GM19438 (cell line): Measurements from ENCODE around the gene NXPH3.

Experiments used
- ATAC-seq: cut with Tn5 transposase; IDR thresholded peaks from one replicate; pipeline ENCODE4 v1.9.1; 2021; ENCODE audit warnings: low read depth; ENCODE audit not compliant: unreplicated experiment

NXPH3 gene

DNA sequence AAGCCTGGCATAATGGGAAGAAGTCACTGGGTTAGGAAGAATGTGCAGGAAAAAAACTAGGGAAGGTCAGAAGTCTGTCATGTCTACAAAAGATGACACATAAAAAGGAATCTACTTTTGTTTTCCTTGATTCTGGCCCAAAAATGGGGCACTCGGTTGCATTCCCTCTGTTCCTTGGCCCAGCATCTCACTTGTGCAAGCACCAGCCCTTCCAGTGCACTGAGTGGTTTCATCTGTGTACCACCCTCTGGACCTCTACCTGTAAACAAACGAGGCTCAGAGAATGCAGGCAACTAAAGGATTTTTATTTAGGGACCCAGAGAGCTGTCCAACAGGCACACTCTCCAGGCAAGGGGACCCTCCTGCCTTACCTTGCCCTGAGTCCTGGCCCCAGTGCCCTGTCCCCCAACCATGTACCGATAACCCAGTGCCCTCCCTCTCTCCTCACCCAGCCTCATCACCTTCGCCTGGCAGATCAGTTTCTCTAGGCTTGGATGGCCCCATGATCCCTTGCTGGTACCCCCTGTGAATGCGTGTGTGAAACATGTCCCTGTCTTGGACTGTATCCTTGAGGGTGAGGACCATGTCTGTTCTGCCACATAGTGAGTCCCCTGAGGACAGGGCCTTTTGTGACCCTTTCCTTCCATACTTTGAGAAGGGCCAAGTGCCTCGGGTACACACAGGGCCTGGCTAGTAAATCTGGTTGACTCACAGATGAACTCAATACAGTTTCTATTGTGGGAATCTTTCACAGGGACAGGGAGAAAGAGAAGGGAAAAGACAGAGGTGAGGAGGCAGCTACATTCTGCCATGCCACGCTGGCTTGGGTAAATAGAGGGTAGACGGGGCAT lies 13.3 kb downstream of the NXPH3 start:
- no peak for ATAC-seq

DNA sequence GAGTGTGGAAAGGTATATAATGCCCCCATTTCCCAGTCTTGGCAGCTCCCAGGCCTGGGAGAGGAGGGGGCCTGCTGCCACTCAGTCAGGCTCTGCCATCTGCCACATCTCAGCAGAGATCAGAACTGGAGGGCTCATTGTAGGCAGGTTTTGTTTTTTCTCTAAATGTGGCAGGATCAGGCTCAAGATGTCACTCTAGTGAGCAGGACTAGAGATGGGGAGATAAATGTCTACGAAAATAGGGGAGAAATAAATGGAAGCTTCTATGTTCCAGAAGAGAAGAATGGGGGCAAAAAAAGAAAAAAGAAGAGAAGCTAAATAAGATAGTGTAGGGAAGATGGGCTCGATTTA lies 13.9 kb downstream of the NXPH3 start:
- ATAC-seq, result no peak

DNA sequence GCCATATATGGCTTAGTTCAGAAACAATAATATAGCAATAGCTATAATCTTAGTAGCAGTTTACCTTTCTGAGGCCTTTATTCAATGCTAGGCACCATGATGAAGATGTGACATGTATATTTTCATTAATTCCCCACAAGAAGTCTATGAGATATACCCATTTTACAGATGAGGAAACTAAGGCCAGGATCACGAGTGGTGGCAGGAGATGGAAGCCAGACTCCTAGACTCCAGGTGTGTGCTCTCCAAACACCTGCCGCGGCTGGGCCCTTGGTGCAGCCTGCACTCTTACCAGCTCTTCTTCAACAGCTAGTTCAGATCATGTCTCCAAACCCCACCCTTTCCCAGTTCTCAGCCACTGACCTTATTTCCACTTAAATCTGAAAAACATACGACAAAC lies 15.2 kb downstream of the NXPH3 start:
- ATAC-seq, result no peak

DNA sequence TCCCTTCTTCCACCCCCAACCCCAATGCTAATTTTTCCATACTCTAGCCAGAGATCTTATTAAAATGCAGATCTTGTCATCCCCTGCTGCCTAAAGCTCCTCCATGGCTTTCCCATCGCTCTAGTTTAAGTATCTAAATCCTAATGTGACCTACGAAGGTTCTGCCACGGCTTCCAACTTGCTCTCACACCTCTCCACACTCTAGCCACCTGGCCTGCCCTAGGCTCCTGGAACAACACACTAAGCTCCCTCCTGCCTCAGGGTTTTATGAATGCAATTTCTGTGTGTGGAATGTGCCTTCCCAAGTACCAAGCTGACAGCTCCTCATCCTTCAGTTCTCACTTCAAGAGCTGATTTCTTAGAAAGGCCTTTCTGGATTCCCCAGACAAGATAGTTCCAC lies 16.6 kb downstream of the NXPH3 start:
- no peak for ATAC-seq

DNA sequence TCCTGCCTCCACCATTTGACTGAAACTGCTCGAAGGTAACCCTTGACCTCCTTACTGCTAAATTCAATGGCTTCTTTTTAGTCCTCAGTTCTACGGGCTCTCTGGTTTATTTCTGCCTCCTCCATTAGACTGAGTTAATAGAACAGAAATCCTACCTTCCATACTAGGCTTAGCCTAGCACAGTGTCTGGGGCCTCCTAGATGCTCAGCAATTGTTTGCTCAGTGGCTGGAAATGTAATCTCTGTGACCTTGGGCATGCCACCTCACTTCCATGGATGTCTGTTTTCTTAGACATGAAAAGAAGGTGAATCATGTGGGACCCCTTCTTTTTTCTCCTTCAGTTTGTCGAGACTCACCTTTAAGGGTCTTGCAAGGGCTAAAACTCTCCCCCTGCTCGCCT lies 19.7 kb downstream of the NXPH3 start:
- no peak for ATAC-seq

DNA sequence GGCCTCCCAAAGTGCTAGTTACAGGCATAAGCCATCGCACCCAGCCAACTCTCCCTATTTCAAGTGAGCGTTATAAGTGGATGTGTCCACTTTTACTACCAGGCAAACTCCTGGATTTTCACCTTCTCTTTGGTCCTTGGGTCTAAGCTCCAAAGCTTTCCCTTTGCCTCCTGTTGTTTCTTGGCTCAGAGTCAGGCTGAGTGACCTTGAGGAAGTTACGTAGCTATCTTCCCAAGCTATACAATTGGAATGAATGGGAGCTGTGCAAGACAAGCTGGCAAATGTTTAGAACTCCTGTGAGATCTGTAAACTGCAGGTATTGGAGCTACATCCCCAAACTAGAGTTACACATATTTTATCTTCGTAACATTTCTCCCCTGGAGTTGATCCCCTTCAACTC lies 20.3 kb downstream of the NXPH3 start:
- ATAC-seq, result no peak

DNA sequence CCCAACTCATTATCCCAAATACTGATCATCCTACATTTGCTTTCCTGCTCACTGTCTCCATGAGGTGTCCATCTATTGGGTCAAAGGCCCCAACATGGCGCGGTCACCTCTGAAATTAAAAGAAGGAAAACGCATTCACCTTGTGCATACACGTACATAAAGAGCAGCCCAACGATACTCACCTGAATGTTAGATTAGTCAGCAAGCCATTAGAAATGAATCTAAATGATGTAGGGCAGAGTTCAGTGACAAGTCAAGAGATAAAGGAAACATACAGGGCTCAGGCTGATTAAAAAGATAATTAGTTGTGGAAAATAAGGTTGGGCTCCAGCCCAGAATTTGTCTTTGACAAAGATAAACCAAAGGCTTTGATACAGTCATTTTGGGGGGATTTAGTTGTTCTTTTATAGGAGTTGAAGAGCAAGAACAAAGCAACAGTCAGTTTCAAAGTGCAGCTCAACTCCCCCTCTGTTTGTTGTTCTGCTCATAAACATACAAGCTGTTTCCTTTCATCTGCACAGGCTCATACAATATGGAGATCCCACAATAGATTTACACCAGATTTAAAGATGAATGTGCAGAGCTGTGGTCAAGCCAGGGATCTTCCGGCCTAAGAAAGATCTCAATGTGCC lies 21.1 kb downstream of the NXPH3 start:
- ATAC-seq, result no peak

DNA sequence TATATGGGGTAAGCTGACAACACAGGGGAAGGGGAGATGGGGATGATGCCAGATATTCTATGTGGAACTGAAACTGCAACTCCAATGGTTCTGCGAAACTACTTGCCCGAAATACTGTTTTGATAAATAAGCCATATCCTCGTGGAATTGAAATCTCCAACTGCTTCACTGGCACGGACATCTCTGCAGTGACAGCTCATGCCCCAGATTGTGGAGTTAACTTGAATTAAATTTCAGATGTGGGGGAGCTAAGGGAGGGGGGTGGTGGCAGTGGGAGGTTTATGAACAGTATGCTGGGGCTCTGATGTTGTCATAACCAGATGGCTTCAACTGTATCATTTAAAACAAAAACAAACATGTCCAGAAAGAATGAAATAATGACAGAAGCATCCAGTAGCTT lies 21.8 kb downstream of the NXPH3 start:
- no peak for ATAC-seq

DNA sequence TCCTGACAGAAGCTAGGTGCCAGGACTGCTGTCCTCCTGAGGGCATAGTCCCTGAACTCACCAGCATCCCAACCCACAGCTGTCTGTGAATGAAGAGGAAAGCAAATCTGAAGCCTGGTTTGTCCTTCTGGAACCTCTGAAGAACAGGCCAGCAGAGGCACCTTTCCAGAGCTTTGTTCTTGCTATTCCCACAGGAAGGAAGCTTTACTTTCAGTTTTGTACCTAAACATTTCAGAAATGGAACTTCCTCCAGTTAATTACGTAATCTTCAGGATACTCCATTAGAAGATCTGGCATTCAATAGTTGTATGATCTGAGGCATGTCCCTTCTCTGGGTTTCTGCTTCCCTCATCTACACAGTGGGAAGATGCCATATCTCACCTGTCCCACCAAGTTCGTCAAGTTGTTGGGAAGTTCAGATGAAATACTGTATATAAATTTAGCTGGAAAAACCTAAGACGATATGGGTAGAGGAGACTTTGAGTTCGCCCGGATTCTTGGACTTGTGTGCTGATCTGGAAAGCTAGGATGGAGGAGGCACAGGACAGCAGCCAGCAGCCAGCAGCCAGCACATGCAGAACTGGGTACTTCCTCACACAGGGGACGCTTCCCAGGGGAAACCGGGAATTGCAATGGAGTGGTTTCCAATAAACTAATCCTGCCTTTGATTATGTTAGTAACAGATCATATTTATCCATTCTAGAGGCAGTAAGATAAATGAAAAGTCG lies 22.4 kb downstream of the NXPH3 start:
- ATAC-seq, result no peak

DNA sequence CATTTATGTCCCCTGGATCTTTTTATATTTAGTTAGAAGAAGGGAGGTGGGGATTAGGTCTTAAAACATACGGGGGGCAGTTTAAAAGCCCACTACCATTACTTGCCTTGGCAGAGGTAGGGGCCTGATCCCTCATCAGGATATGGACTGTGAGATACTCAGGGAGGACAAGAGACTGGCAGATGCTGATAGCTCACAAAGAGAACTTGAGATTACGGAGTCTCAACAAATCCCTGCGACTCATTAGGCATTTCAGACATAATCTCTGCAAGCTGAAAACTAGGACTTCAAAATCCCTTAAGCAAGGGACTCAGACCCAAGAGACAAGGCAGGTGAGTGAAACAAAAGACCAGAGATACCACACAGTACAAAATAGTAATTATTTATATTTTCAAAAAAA lies 23.2 kb downstream of the NXPH3 start:
- no peak for ATAC-seq

DNA sequence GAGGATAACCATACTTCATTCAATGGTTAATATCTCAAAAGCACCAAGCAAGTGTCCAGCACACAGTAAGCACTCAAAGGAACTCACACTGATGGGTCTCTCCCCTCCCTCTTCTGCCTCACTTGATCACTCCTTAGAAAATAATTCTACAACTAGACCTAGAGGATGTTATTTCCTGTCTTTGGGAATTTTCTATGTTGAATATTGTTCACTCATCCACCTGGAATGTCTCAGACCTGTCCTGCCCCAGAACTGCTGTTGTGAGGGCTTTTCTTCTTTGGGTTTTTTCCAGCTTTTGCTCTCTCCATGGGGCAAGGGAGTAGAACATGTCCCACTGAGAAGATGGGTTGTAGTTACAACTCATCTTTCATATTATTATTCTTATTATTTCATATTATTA lies 25.3 kb downstream of the NXPH3 start:
- no peak for ATAC-seq

DNA sequence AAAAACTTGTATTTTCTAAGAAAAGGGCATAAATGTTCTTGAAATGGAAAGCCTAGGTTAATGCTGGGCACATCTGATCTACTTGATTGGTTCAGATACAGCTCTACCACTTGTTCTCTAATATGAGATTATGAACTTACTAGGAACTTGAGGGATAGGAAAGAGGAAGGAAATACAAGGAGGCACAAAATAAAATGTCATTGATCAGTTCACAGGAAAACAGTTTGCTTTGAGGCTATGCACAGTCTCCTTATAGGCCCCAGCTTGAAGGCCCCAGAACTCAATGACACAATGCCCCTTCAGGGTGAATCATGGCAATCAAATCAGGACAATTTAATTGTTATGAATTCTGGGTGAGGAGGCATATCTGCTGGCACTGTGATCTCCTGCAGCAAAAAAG lies 27.1 kb downstream of the NXPH3 start:
- no peak for ATAC-seq

DNA sequence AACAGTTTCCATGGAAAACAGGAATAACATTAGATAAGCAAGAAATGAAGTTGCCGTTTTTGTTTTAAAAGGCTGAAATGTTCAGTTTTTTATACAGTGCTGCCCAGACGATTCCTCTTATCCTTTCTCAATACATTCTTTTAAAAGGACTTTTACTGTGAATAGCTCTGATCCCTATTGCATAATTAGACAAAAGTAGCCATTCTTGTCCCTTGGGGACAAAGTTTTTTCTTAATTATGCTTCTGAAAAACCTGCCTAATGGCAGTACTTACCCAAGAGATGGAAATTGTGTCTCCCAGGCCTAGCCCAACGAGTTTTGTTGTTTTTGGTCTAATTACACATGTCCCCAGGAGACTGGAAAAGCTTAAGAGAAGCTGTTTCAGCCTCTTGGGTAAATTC lies 27.6 kb downstream of the NXPH3 start:
- no peak for ATAC-seq

DNA sequence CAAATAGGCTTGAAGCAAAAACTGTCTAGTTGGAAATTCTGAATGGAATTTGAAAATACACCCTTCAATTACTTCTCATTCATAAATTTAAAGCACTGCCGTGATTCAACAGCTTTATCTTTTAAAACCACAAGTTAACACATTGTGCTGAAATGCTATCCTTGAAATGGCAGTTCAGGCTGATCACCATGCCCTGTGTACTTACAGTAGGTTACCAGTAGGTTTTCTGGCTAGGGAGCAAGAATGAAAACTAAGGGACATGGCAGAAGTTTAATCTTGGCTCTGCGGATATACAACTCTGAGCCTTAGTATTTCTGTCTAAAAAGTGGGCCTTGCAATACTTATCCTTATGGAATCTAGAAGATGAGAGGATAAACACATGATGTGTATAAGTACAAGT lies 28.0 kb downstream of the NXPH3 start:
- ATAC-seq, result no peak

DNA sequence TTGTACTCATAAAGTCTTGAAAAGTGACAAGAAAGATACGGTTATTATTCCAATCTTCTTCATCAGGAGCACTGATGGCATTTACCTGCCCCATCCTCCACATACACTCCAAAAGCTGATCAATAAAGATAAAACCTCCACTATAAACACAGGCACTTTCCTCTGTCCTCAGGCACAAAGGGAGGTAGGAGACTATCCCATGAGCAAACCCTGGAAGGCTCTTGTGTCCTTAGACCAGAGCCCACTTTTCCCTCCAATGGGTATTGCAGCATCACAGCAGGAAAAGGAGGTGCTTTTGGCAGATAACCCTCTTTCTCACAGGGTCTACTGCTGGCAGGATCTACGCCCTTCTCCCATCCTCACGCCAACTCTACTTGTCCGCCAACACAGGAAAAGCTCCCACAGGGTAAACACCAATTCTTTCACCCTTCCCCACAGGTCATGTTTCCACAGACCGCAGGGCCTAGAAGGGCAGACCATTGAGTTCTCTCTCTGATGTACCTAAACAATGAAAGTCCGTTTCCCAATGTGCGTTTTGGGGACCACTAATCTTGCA lies 28.7 kb downstream of the NXPH3 start:
- ATAC-seq, result no peak

DNA sequence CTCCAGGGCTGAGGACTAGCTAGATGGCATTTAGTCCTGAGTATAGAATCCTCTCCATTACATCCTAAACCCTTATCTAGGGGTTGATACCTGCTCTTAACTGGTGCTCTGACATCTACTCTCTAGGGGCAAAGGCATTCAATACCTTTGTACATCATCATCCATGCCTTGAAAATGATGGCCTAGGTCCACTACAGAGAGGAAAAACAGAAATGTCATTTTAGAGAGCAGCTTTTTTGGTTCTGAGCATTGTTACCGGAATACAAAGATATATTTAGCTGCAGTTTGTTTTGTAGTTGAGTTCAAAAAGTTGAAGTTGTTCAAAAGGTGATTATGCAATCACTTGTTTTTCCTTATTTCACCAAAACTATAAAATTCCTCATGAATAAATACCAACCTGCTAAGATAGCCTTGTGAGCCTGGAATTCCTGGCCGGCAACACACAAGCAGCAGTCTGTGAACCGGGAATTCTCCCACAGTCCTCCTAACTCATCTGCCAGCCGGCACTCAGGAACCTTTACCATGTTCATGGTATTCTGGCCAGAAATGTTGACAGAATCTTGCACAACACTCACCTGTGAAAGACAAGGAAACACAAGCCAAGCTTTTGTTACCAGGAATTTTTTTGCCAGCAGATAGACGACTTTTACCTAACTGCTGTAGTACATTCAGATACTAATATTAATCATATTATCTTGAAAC lies 35.4 kb downstream of the NXPH3 start:
- ATAC-seq, result no peak

DNA sequence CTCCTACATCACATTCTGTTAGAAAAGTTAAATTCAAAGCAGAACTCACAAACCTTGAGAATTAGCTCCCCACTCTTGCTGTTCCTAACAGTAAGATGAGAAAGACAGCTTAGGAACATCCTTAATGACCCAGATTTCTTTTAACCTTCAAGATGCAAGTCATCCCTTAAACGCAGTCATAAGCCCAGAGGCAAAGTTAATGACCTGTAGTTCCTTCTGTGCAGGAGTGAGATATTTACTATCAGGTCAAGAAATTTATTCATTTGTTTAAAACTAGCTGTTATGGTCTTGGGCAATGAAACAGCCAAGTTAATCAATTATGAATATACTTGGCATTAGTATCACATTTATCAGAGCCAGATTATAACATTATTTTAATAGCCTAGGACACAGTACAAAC lies 37.1 kb downstream of the NXPH3 start:
- no peak for ATAC-seq

DNA sequence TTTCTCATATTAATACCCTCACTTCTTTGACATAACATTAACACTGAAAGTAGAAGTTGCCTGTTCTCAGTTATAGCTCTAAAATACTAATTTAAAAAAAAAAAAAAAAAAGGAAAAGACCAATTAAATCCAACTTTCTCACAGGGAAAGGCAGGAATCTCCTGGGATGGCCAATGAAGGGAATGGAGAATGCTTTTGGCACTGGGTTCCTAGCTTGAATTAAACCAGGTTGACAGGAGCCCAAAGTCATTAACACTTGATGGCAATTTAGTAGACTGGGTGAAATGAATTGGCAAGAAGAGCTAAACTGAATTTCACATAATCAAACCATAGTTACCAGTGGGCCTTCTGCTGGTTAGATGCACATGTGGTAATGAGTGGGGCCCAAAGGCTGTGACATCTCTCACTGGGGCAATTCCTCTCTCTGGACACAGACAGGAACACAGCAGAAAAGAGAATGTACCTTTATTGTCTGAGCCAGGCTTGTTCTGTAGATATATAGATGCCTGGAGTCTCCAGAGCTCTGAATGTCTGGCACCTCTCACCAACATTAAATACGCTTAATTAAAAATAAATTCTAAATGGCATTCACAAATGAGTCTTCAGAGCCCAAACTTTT lies 37.6 kb downstream of the NXPH3 start:
- ATAC-seq, result no peak

DNA sequence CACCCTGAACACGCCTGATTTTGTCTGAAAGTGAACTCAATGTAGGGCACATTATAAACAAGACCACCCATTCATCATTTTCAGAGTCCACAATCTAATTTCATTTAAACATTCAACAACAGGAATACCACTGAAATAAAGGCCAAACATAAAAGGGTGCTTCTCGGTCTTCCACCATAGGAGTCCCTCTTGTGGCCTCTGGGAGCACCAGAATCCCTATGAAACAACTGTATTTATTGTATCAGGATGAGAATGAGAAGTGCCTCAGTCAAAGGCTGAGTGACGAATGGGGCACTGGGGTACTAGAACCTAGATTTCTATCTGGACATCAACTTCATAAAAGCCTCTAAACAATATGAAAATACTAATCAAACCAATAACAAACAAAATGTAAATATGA lies 40.4 kb downstream of the NXPH3 start:
- no peak for ATAC-seq

DNA sequence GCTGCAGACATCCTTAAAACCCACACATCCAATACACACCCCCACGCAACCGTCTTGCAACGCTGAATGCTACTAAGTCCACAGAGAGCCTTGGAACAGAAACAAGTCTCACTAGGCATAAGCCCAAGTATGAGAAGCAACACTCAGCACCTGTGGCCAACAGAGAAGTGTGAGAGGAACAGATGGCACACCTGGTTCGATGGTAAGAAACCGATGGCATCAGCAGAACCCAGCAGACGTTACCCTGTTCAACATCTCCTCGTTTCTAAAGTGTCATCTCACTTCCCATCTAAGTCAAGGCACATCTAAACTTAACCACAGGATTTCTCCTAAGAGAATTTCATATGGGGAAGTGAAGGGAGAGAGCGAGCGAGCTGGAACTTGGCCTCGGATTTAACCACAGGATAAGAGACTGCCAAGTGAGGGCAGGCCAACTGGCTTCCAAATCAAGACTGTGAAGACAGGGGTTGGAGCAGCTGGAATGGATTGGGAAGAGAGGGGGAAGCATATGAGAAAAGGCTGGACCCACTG lies 41.0 kb downstream of the NXPH3 start:
- ATAC-seq, result no peak
